ENCODE results near the gene BRINP2.

GRCh38 chr1:177146499-177146898, 24.3 kb upstream of the BRINP2 start:
- TF ChIP-seq RAD21 (IDR thresholded peaks at IDR 0.05; ENCODE audit: low read depth): no peak
- TF ChIP-seq YY1 (IDR thresholded peaks at IDR 0.05; ENCODE audit: low read depth): no peak
- no peak for TF ChIP-seq USF1 (IDR thresholded peaks at IDR 0.05)
- TF ChIP-seq CEBPB (IDR thresholded peaks at IDR 0.05): no peak
